Measurements from ENCODE around the gene KANSL1.

DNA sequence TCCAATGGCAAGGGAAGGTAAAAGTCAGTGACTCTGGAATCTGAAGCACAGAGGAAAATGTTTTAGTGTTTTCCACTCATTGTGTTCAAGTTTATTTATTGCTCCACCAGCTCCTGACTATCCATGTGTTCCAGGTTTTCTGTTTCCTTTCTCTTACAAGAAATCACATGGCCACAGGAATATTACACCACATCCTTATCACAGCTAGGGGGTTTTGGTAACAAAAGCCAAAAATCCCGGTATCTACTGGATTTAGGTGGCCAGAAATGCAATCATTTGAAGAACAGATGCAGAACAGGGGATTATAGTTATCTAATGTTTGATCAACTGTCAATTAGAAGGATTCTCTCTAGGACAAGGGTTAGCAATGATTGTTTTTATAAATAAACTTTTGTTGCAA lies 146.3 kb downstream of the KANSL1 start:
- TF ChIP-seq, protein P1, sequence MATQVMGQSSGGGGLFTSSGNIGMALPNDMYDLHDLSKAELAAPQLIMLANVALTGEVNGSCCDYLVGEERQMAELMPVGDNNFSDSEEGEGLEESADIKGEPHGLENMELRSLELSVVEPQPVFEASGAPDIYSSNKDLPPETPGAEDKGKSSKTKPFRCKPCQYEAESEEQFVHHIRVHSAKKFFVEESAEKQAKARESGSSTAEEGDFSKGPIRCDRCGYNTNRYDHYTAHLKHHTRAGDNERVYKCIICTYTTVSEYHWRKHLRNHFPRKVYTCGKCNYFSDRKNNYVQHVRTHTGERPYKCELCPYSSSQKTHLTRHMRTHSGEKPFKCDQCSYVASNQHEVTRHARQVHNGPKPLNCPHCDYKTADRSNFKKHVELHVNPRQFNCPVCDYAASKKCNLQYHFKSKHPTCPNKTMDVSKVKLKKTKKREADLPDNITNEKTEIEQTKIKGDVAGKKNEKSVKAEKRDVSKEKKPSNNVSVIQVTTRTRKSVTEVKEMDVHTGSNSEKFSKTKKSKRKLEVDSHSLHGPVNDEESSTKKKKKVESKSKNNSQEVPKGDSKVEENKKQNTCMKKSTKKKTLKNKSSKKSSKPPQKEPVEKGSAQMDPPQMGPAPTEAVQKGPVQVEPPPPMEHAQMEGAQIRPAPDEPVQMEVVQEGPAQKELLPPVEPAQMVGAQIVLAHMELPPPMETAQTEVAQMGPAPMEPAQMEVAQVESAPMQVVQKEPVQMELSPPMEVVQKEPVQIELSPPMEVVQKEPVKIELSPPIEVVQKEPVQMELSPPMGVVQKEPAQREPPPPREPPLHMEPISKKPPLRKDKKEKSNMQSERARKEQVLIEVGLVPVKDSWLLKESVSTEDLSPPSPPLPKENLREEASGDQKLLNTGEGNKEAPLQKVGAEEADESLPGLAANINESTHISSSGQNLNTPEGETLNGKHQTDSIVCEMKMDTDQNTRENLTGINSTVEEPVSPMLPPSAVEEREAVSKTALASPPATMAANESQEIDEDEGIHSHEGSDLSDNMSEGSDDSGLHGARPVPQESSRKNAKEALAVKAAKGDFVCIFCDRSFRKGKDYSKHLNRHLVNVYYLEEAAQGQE (IDR thresholded peaks at IDR 0.05; ENCODE audit: insufficient read depth in 1 of 2, low read depth in 2 of 2, low read length in 2 of 2), result no peak
- no peak for TF ChIP-seq POLR2AphosphoS5 (IDR thresholded peaks at IDR 0.05; ENCODE audit: low read depth, low read length)
- TF ChIP-seq SIN3A (IDR thresholded peaks at IDR 0.05; ENCODE audit: borderline replicate concordance, insufficient read depth, low read length), result no peak
